Left lung (tissue), 10 donors: ENCODE measurements around the gene WDR73. TPM values are rescaled to one million over a fixed set of nuclear protein-coding genes. Genes with fewer than 3 reads are reported as not detected.
A peak's percentile ranks its signal among the peaks of the same experiment; 100 is the strongest.

Experiments
- ATAC-seq: fragments of 200-7000 bp; cut with Tn5 transposase; one replicate; pipeline ENCODE4 v1.9.1; 2020; ENCODE audit warnings: moderate library complexity
- DNase-seq, 4 donors: peaks; one replicate each; pipeline ENCODE4 v3.0.0-alpha.2; 2013 to 2020
- H3K27ac ChIP-seq, 2 donors: fragments of 200-600 bp; sonication (generic) in 1 of 2; one replicate each; pipeline versions ENCODE4 v1.5.0 to v1.8.0; 2020 to 2021
- H3K27me3 ChIP-seq, 2 donors: fragments of 200-600 bp; sonication (generic) in 1 of 2; one replicate each; pipeline versions ENCODE4 v1.5.0 to v1.8.0; 2020 to 2021
- H3K36me3 ChIP-seq, 2 donors: fragments of 200-600 bp; sonication (generic) in 1 of 2; one replicate each; pipeline versions ENCODE4 v1.5.0 to v1.8.0; 2020 to 2021
- H3K4me1 ChIP-seq, 2 donors: fragments of 200-600 bp; one replicate each; pipeline ENCODE4 v1.8.0; 2021
- H3K4me3 ChIP-seq, 2 donors: fragments of 200-600 bp; sonication (generic) in 1 of 2; one replicate each; pipeline versions ENCODE4 v1.5.0 to v1.8.0; 2020 to 2021; ENCODE audit warnings: mild to moderate bottlenecking in 1 of 2
- H3K9me3 ChIP-seq, 2 donors: fragments of 200-600 bp; sonication (generic) in 1 of 2; one replicate each; pipeline versions ENCODE4 v1.5.0 to v1.8.0; 2020 to 2021
- intact Hi-C, 2 donors: fragments of 100-400 bp; cut with DNase I; formaldehyde crosslinking; loops; one replicate each; pipeline versions ENCODE4 v1.11.2 to v1.14.2; 2022
- polyA plus RNA-seq, 6 donors: library from polyadenylated mRNA; unstranded; fragments of 120-200 nt; gene quantifications; one replicate each; pipeline ENCODE4 v1.2.1, GENCODE V29; 2013; ENCODE audit not compliant: insufficient read length in 6 of 6
- total RNA-seq, 2 donors: library from RNA; stranded (reverse); fragmentation: NEBNext Ultra II Directional; extraction: Animal tissue kit (Norgen Biotek cat#: 25700); gene quantifications; one replicate each; pipeline ENCODE4 v1.2.1, GENCODE V29; 2021
- TF ChIP-seq, protein P1 (sequence below), 2 donors: fragments of 200-600 bp; sonication (generic) in 1 of 2; IDR thresholded peaks; one replicate each; pipeline versions ENCODE4 v1.5.0 to v1.8.0; 2021; ENCODE audit warnings: antibody characterized with exemption in 2 of 2
- donor health status: DM: no; HTN: yes; CAD: no.
- donor health status: DM: no; HTN: no; CAD: no.

The WDR73 gene
- total and polyA plus RNA-seq, 8 donors = 25.5 to 48.2 (median 40.2) TPM

DNA sequence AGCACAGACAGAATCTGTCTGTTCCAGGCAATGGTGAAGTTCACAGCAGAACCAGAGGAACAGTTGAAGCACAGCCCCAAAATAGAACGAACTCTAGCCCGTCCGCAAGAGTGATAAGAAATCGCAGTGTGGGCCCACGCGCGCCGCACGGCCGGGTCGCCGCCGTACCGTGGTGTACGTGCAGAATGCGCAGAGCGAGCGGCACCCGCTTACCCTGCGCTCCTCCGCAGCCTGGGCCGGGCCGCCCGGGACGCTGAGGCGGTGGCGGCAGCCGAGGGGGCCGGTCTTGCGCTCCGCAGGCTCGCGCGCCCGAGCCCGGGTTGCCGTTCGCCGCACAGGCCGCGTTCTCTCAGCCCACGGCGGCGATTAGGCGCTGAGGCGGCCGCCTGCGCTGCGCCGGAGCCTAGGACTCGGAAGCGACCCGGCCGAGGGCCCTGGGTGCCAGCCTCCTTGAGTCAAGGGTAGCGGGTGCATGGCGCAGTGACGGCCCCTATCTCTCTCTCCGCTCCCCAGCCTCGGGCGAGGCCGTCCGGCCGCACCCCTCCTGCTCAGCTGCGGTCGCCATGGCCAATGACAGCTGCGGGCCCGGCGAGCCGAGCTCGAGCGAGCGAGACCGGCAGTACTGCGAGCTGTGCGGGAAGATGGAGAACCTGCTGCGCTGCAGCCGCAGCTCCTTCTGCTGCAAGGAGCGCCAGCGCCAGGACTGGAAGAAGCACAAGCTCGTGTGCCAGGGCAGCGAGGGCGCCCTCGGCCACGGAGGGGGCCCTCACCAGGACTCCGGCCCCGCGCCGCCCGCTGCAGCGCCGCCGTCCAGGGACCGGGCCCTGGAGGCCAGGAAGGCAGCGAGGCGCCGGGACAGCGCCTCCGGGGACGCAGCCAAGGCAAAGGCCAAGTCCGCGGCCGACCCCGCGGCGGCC is 20.5 kb downstream of the WDR73 start:
- intact Hi-C loops = no loop called here
- ATAC-seq (peak; percentile 81), DNase-seq (peak; percentile 72 to 94 (median 77))
- TF ChIP-seq, protein P1, sequence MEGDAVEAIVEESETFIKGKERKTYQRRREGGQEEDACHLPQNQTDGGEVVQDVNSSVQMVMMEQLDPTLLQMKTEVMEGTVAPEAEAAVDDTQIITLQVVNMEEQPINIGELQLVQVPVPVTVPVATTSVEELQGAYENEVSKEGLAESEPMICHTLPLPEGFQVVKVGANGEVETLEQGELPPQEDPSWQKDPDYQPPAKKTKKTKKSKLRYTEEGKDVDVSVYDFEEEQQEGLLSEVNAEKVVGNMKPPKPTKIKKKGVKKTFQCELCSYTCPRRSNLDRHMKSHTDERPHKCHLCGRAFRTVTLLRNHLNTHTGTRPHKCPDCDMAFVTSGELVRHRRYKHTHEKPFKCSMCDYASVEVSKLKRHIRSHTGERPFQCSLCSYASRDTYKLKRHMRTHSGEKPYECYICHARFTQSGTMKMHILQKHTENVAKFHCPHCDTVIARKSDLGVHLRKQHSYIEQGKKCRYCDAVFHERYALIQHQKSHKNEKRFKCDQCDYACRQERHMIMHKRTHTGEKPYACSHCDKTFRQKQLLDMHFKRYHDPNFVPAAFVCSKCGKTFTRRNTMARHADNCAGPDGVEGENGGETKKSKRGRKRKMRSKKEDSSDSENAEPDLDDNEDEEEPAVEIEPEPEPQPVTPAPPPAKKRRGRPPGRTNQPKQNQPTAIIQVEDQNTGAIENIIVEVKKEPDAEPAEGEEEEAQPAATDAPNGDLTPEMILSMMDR (IDR thresholded peaks at IDR 0.05) = no peak
- Histone ChIP-seq H3K4me3 (peak overlapping the region; percentile 62), H3K27ac (peak overlapping the region; percentile 86 to 95), H3K9me3 (no peaks in the 10 kb centered on the region), H3K4me1 (peaks cover 14 to 51% of the 10 kb centered on the region in 2 donors), H3K27me3 (no peaks in the 10 kb centered on the region), H3K36me3 (peaks cover 0 to 26% of the 10 kb centered on the region in 2 donors)

DNA sequence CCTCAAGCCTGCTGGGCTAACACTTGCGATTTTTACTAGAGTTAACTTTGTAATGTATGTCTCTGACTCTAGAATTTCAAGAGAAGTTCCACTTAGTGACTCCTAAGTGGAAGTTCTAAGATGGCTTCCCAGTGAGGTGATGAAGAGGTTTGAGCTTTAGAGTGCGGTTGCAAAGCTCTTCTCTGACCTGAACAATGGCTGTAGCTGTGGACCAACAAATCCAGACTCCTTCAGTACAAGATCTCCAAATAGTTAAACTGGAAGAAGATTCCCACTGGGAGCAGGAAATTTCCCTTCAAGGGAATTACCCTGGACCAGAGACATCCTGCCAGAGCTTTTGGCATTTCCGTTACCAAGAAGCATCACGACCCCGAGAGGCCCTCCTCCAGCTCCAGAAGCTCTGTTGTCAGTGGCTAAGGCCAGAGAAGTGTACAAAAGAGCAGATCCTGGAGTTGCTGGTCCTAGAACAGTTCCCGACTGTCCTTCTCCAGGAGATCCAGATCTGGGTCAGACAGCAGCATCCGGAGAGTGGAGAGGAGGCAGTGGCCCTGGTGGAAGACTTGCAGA is 22.3 kb downstream of the WDR73 start:
- intact Hi-C loops = no loop called here

DNA sequence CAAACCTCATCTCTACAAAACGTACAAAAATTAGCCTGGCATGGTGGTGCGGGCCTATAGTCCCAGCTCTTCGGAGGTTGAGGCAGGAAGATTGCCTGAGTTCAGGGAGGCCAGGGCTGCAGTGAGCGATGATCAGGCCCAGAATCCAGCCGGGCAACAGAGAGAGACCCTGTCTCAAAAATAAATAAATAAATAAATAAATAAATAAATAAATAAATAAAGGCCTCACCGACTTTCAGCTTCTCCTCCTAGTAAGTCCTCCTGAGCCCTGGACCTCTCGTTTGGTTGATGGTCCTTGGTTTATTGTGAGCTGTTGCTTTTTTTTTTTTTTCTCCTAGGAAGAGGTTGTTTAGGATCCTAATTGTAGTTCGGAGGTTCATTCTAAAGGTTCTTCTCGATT is 25.1 kb downstream of the WDR73 start:
- no peak overlapping the region for H3K4me3 ChIP-seq
- H3K27ac ChIP-seq = no peak overlapping the region
- H3K27me3 ChIP-seq = no peaks in the 10 kb centered on the region
- no peaks in the 10 kb centered on the region for H3K9me3 ChIP-seq
- no peaks in the 10 kb centered on the region for H3K36me3 ChIP-seq
- TF ChIP-seq, protein P1 (IDR thresholded peaks at IDR 0.05) = no peak
- intact Hi-C loops = no loop called here
- peaks cover 14 to 38% of the 10 kb centered on the region in 2 donors for H3K4me1 ChIP-seq
- DNase-seq = no peak
- no peak for ATAC-seq

More for the DNA sequence above, 22.3 kb downstream of the WDR73 start:
- H3K9me3 ChIP-seq = no peaks in the 10 kb centered on the region
- no peak for DNase-seq
- peaks cover 0 to 8% of the 10 kb centered on the region in 2 donors for H3K36me3 ChIP-seq
- H3K27ac ChIP-seq = peak overlapping the region; percentile 73 to 83
- H3K27me3 ChIP-seq = no peaks in the 10 kb centered on the region
- peak overlapping the region; percentile 45 to 62 for H3K4me3 ChIP-seq
- H3K4me1 ChIP-seq = peaks cover 14 to 51% of the 10 kb centered on the region in 2 donors
- ATAC-seq = no peak
- TF ChIP-seq, protein P1 (IDR thresholded peaks at IDR 0.05) = no peak

DNA sequence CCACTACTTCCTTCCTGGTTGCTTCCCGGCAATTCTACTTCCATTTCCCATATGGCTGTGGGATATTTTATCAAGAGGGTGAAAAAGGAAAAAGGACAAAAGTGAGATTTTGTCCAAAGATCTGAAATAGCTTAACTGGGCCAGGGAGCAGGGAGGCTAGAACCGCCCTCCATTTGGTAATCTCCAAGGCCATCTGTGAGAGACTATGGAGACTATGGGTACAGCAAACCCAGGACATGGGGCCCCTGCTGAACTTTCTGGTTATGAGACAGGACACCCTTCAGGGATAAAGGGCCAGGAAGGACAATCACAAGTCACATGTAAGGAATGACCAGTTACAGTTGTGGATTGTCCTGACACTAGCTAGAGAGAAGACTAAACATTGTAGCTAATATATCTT is 29.0 kb downstream of the WDR73 start:
- DNase-seq (no peak), ATAC-seq (no peak)
- Histone ChIP-seq H3K9me3 (peaks cover 0 to 25% of the 10 kb centered on the region in 2 donors), H3K36me3 (peaks cover 0 to 24% of the 10 kb centered on the region in 2 donors), H3K27me3 (no peaks in the 10 kb centered on the region), H3K4me1 (peaks cover 0 to 8% of the 10 kb centered on the region in 2 donors), H3K27ac (no peak overlapping the region), H3K4me3 (no peak overlapping the region)
- intact Hi-C loops = no loop called here
- TF ChIP-seq, protein P1 (IDR thresholded peaks at IDR 0.05) = no peak

DNA sequence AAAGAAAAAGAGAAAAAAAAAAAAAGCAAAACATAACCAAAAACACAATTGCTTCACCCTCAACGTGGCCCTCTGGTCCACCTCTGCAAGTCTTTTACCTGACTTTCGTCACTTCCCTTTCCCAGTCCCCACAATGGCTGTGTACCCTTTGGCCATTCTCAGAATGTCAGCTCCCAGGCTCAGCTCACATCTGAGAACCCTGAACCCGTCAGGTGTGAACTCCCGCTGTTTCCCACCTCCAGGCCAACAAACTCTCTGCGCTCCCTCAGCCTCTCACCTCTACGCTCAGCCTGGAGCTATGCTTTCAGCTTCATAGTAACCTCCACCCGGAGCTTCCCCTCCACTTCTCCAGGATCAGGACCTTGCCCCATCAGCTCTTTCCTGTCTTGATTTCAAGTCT is 29.7 kb downstream of the WDR73 start:
- H3K27me3 ChIP-seq = no peaks in the 10 kb centered on the region
- no peak overlapping the region for H3K4me3 ChIP-seq
- DNase-seq (no peak), ATAC-seq (no peak)
- no peak overlapping the region for H3K27ac ChIP-seq
- peaks cover 0 to 7% of the 10 kb centered on the region in 2 donors for H3K4me1 ChIP-seq
- H3K9me3 ChIP-seq = peaks cover 0 to 28% of the 10 kb centered on the region in 2 donors
- peaks cover 0 to 24% of the 10 kb centered on the region in 2 donors for H3K36me3 ChIP-seq
- TF ChIP-seq, protein P1 (IDR thresholded peaks at IDR 0.05) = no peak
- intact Hi-C loops = no loop called here
